Ovary (tissue), 3 donors: ENCODE data around the gene POLN.

Source experiments
- EP300 ChIP-seq: sonication (generic); formaldehyde crosslinking; IDR thresholded peaks from one replicate; pipeline ENCODE4 v1.6.1; 2017; ENCODE audit warnings: antibody characterized with exemption
- TF ChIP-seq, protein P1 (sequence below), 3 donors: fragments of 450-650 bp in 2 of 3; fragments of 200-600 bp in 1 of 3; IDR thresholded peaks; one replicate each; pipeline versions ENCODE4 v1.5.1 to v1.8.0; 2016 to 2022; ENCODE audit warnings: antibody characterized with exemption in 3 of 3, mild to moderate bottlenecking in 1 of 3
- donor health status: DM: no; HTN: no; CAD: no.

DNA sequence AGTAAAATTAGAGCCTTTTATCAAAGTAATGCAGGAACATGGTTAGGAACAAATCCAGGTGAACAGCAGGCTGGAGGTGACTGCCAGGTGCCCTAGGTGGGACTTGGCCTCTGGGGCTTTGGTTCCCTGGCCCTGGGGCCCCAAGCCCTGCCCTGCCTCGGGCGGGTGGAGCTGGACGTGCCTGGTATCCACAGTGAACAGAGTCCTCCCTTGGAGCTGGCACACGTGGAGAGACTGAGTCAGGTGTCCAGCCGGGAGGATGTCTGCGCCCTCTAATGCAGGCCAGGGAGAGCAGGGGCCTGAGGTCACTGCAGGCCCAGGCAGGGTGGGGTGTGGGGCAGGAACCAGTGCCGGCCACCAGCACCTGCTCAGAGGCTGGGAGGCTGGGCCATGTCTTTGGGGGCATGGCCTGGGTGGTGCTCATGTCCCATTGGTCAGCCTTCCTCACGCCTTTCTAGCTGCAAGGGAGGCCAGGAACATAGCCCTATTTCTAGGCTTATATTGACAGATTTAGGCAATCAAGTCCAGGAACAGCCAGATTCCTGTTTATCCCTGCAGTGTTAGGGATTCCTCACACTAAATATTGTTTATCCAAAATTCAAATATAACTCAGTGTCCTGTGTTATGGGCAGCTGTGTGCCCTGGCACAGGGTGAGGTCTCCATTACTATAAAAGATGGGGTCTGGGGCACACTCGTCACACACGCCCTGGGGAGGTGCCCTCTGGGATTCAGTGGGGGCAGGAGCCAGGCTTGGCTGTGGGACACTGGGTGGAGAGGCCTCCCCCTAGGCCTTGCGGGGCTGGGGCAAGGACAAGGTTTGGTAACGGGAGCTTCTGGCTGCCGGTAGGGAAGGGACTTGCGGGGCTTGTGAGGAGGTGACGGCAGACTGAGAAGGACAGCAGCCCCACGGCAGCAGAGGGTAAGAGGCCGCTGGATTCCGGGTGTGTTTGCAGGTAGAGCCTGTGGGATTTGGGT is 197.1 kb downstream of the POLN start:
- TF ChIP-seq, protein P1, sequence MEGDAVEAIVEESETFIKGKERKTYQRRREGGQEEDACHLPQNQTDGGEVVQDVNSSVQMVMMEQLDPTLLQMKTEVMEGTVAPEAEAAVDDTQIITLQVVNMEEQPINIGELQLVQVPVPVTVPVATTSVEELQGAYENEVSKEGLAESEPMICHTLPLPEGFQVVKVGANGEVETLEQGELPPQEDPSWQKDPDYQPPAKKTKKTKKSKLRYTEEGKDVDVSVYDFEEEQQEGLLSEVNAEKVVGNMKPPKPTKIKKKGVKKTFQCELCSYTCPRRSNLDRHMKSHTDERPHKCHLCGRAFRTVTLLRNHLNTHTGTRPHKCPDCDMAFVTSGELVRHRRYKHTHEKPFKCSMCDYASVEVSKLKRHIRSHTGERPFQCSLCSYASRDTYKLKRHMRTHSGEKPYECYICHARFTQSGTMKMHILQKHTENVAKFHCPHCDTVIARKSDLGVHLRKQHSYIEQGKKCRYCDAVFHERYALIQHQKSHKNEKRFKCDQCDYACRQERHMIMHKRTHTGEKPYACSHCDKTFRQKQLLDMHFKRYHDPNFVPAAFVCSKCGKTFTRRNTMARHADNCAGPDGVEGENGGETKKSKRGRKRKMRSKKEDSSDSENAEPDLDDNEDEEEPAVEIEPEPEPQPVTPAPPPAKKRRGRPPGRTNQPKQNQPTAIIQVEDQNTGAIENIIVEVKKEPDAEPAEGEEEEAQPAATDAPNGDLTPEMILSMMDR (IDR thresholded peaks at IDR 0.05) = no peak
- no peak for TF ChIP-seq EP300
